GM10248 (cell line): ENCODE results near the gene HERC3.

Experiments used
- CTCF ChIA-PET: fragments of 300-600 bp; sonication (Branson Sonifier 250); formaldehyde crosslinking; extraction: SDS; loops from one replicate; lab custom pipeline; 2021; ENCODE audit warnings: antibody characterized with exemption; lab: Yijun Ruan, JAX
- POLR2A ChIA-PET: fragments of 350-650 bp; sonication (Branson Sonifier 250); formaldehyde crosslinking; extraction: SDS; loops from one replicate; lab custom pipeline; 2020; ENCODE audit warnings: antibody characterized with exemption; lab: Yijun Ruan, JAX
- DNase-seq: peaks from one replicate; pipeline ENCODE4 v3.0.0; 2012; ENCODE audit errors: extremely low spot score
- CTCF ChIP-seq: IDR thresholded peaks from 2 replicates; pipeline ENCODE4 v1.5.1; 2012; ENCODE audit warnings: mild to moderate bottlenecking, low read depth; ENCODE audit errors: extremely low read depth, missing control alignments, control extremely low read depth

HERC3 gene

GRCh38 chr4:88722828-88723227, 130.5 kb downstream of the HERC3 start:
- DNase-seq, result no peak
- ChIA-PET CTCF (interaction anchor here (1.0 kb wide), 1 partner anchor 32 kb away, joined by 3 read pairs; no protein-coding TSS in a partner anchor), POLR2A (no interaction called here)
- TF ChIP-seq CTCF, result no peak

GRCh38 chr4:88724406-88724805, 132.1 kb downstream of the HERC3 start:
- CTCF ChIA-PET, result interaction anchor here (0.9 to 1.9 kb wide), 2 partner anchors 15 to 71 kb away, joined by 4 to 7 read pairs; no protein-coding TSS in a partner anchor

GRCh38 chr4:88725143-88725542, 132.9 kb downstream of the HERC3 start:
- DNase-seq, result no peak
- ChIA-PET POLR2A (no interaction called here), CTCF (interaction anchor here (0.9 to 1.9 kb wide), 3 partner anchors 15 to 70 kb away, joined by 3 to 7 read pairs (median 4); no protein-coding TSS in a partner anchor)
- TF ChIP-seq CTCF, result no peak

More at GRCh38 chr4:88724406-88724805, 132.1 kb downstream of the HERC3 start:
- TF ChIP-seq CTCF, result no peak
- POLR2A ChIA-PET, result no interaction called here
- no peak for DNase-seq

- no peak for TF ChIP-seq CTCF
- ChIA-PET CTCF (no interaction called here), POLR2A (no interaction called here)
- no peak for DNase-seq
These were observed 133.7 kb downstream of the HERC3 start for GRCh38 chr4:88725986-88726385.

- DNase-seq, result no peak
- CTCF ChIA-PET, result no interaction called here
- TF ChIP-seq CTCF, result no peak
- POLR2A ChIA-PET, result no interaction called here
These were observed 135.9 kb downstream of the HERC3 start for GRCh38 chr4:88728146-88728545.

- TF ChIP-seq CTCF, result no peak
- DNase-seq, result no peak
- ChIA-PET CTCF (no interaction called here), POLR2A (no interaction called here)
These were observed 137.0 kb downstream of the HERC3 start for GRCh38 chr4:88729146-88729760.
